NCI-H460 (cell line): Measurements from ENCODE around the gene QPRT. TPM values are rescaled to one million over a fixed set of nuclear protein-coding genes. Genes with fewer than 3 reads are reported as not detected.
"Not testable (repeated sequence)": the region's sequence is repeated elsewhere in the genome, so short reads cannot be mapped to it uniquely, and the experiment has no call there.

ENCODE experiments used
- DNase-seq: peaks from one replicate; pipeline ENCODE4 v3.0.0-alpha.2; 2016; ENCODE audit warnings: low read depth; ENCODE audit errors: extremely low read depth
- polyA plus RNA-seq: library from polyadenylated mRNA; depleted of rRNA; stranded (reverse); fragments of >200 nt; gene quantifications from 2 replicates; pipeline ENCODE4 v1.2.3, GENCODE V29; 2014; cell fraction: nucleus; rRNA removed
- total RNA-seq: library from RNA; depleted of rRNA; stranded (reverse); fragments of >200 nt; shearing (Covaris generic); gene quantifications from 2 replicates; pipeline ENCODE4 v1.2.3, GENCODE V29; 2014; rRNA removed

Gene QPRT
- 0.42 and 1.7 TPM in 2 replicates for total RNA-seq
- polyA plus RNA-seq, result 1.9 and 2.7 TPM in 2 replicates

GRCh38 chr16:29678691-29679267, at the start of gene QPRT:
QPRT (plus strand) TSS chr16:29679180; CDS start chr16:29679198, 18 bp downstream.
- no peak for DNase-seq

GRCh38 chr16:29629318-29629717, 49.7 kb upstream of the QPRT start:
- DNase-seq, result not testable (repeated sequence)

GRCh38 chr16:29631658-29632057, 47.3 kb upstream of the QPRT start:
- not testable (repeated sequence) for DNase-seq

GRCh38 chr16:29635902-29636301, 43.1 kb upstream of the QPRT start:
- DNase-seq, result not testable (repeated sequence)

GRCh38 chr16:29636368-29636767, 42.6 kb upstream of the QPRT start:
- DNase-seq, result not testable (repeated sequence)

- DNase-seq, result not testable (repeated sequence)
Observed at GRCh38 chr16:29638751-29639150, 40.2 kb upstream of the QPRT start.

- DNase-seq, result no peak
Observed at GRCh38 chr16:29641561-29641960, 37.4 kb upstream of the QPRT start.

- DNase-seq, result no peak
Observed at GRCh38 chr16:29643596-29643995, 35.4 kb upstream of the QPRT start.

- no peak for DNase-seq
Observed at GRCh38 chr16:29644338-29644857, 34.6 kb upstream of the QPRT start.

- no peak for DNase-seq
Observed at GRCh38 chr16:29644973-29645693, 33.8 kb upstream of the QPRT start.

GRCh38 chr16:29645694-29646187, 33.2 kb upstream of the QPRT start:
- DNase-seq, result no peak

- DNase-seq, result no peak
Observed at GRCh38 chr16:29646947-29647346, 32.0 kb upstream of the QPRT start.

GRCh38 chr16:29649588-29650494, 29.1 kb upstream of the QPRT start:
- DNase-seq, result no peak

GRCh38 chr16:29650771-29651170, 28.2 kb upstream of the QPRT start:
- DNase-seq, result no peak

GRCh38 chr16:29651774-29652349, 27.1 kb upstream of the QPRT start:
- no peak for DNase-seq

- no peak for DNase-seq
Observed at GRCh38 chr16:29653471-29653870, 25.5 kb upstream of the QPRT start.

- DNase-seq, result not testable (repeated sequence)
Observed at GRCh38 chr16:29653890-29654289, 25.1 kb upstream of the QPRT start.

GRCh38 chr16:29656688-29657523, 22.1 kb upstream of the QPRT start:
- no peak for DNase-seq

GRCh38 chr16:29658705-29659104, 20.3 kb upstream of the QPRT start:
- DNase-seq, result no peak
